H1 (cell line): ENCODE measurements around the gene ZBTB46. TPM values are rescaled to one million over a fixed set of nuclear protein-coding genes. Genes with fewer than 3 reads are reported as not detected.

Experiments used
- CTCF ChIA-PET: fragments of 300-600 bp; sonication (Branson Sonifier 250); formaldehyde crosslinking; loops from one replicate; lab custom pipeline; 2021; ENCODE audit not compliant: partially characterized antibody; lab: Charles Lee
- POLR2A ChIA-PET: fragments of 300-600 bp; sonication (Branson Sonifier 250); formaldehyde crosslinking; loops from one replicate; lab custom pipeline; 2021; ENCODE audit warnings: inconsistent platforms; ENCODE audit not compliant: partially characterized antibody; lab: Charles Lee
- DNase-seq, 2 experiments: peaks; one replicate each; pipeline versions ENCODE4 v3.0.0 to v3.0.0-alpha.2; 2010 to 2022; ENCODE audit warnings: low spot score in 2 of 2, low read depth in 1 of 2, mixed read lengths in 1 of 2
- FAIRE-seq: peaks from 2 replicates; lab custom pipeline; 2011; peaks lifted over from hg19 to GRCh38; lab: Jason Lieb, UNC
- H2AFZ ChIP-seq: 2 replicates; pipeline ENCODE4 v1.8.1; 2012; ENCODE audit warnings: low read length, inconsistent platforms
- H2AK5ac ChIP-seq: 2 replicates; pipeline ENCODE4 v1.6.1; 2013; ENCODE audit warnings: low read depth, low read length
- H2BK120ac ChIP-seq: replicated peaks from 2 replicates; pipeline ENCODE3; 2013; ENCODE audit warnings: low read depth, low read length, inconsistent platforms
- H2BK12ac ChIP-seq: 2 replicates; pipeline ENCODE4 v1.6.1; 2013; ENCODE audit warnings: low read depth, low read length
- H2BK15ac ChIP-seq: 2 replicates; pipeline ENCODE4 v1.6.1; 2013; ENCODE audit warnings: low read length
- H2BK20ac ChIP-seq: 2 replicates; pipeline ENCODE4 v1.6.1; 2013; ENCODE audit warnings: low read length
- H2BK5ac ChIP-seq: 2 replicates; pipeline ENCODE4 v1.6.1; 2013; ENCODE audit warnings: low read depth, low read length
- H3K14ac ChIP-seq: 2 replicates; pipeline ENCODE4 v1.6.1; 2013; ENCODE audit warnings: inconsistent platforms; ENCODE audit not compliant: insufficient read length
- H3K18ac ChIP-seq: 2 replicates; pipeline ENCODE4 v1.6.1; 2013; ENCODE audit warnings: low read length; ENCODE audit errors: extremely low read depth
- H3K23ac ChIP-seq: 2 replicates; pipeline ENCODE4 v1.6.1; 2013; ENCODE audit warnings: inconsistent platforms; ENCODE audit not compliant: insufficient read length
- H3K23me2 ChIP-seq: 2 replicates; pipeline ENCODE4 v1.6.1; 2013; ENCODE audit warnings: low read depth, low read length
- H3K27ac ChIP-seq: 2 replicates; pipeline ENCODE4 v1.6.1; 2011; ENCODE audit warnings: low read depth, low read length, inconsistent platforms
- H3K27me3 ChIP-seq, 4 experiments: replicated peaks in 1 of 4; 1 replicate in 1 of 4; 2 replicates in 3 of 4; pipeline versions ENCODE4 v1.6.1 to v1.8.1; 2011 to 2013; ENCODE audit warnings: low read length in 3 of 4, mild to moderate bottlenecking in 3 of 4, inconsistent platforms in 2 of 4, mixed read lengths in 2 of 4, moderate library complexity in 1 of 4; ENCODE audit not compliant: control insufficient read depth in 3 of 4, insufficient read depth in 3 of 4; ENCODE audit errors: extremely low read depth in 1 of 4
- H3K36me3 ChIP-seq, 4 experiments: 2 replicates each; pipeline versions ENCODE4 v1.6.1 to v1.8.1; 2011 to 2013; ENCODE audit warnings: mild to moderate bottlenecking in 4 of 4, low read length in 3 of 4, moderate library complexity in 2 of 4, control low read depth in 1 of 4, inconsistent platforms in 1 of 4; ENCODE audit not compliant: insufficient read depth in 4 of 4, control insufficient read depth in 2 of 4
- H3K4ac ChIP-seq: replicated peaks from 2 replicates; pipeline ENCODE3; 2013; ENCODE audit warnings: low read length, low read depth, mixed read lengths, inconsistent platforms; ENCODE audit not compliant: insufficient read length
- H3K4me1 ChIP-seq, 4 experiments: replicated peaks in 1 of 4; 1 replicate in 1 of 4; 2 replicates in 3 of 4; pipeline versions ENCODE4 v1.6.1 to v1.8.1; 2011 to 2013; ENCODE audit warnings: low read length in 3 of 4, inconsistent platforms in 2 of 4, mixed read lengths in 1 of 4; ENCODE audit not compliant: insufficient read depth in 4 of 4, control insufficient read depth in 3 of 4
- H3K4me2 ChIP-seq, 2 experiments: 2 replicates each; pipeline versions ENCODE4 v1.6.1 to v1.8.1; 2011 to 2013; ENCODE audit warnings: low read depth in 2 of 2, low read length in 2 of 2, control low read depth in 1 of 2, inconsistent platforms in 1 of 2, mild to moderate bottlenecking in 1 of 2; ENCODE audit not compliant: insufficient read depth in 1 of 2
- H3K4me3 ChIP-seq, 4 experiments: fragments of 200-600, 300-600 bp in 1 of 4; sonication (generic), shearing (Covaris generic), sonication (Bioruptor Twin) in 1 of 4; 2 replicates each; pipeline versions ENCODE4 v1.5.1 to v1.8.1; 2011 to 2016; ENCODE audit warnings: low read length in 4 of 4, low read depth in 3 of 4, control low read depth in 2 of 4, inconsistent platforms in 2 of 4, mild to moderate bottlenecking in 2 of 4, mixed read lengths in 1 of 4, moderate library complexity in 1 of 4; ENCODE audit not compliant: insufficient read depth in 2 of 4; ENCODE audit errors: extremely low read depth in 1 of 4
- H3K56ac ChIP-seq: replicated peaks from 2 replicates; pipeline ENCODE3; 2013; ENCODE audit warnings: low read depth, mild to moderate bottlenecking, mixed read lengths, low read length, inconsistent platforms; ENCODE audit not compliant: insufficient read length
- H3K79me1 ChIP-seq: 2 replicates; pipeline ENCODE4 v1.6.1; 2013; ENCODE audit warnings: low read depth, low read length, control low read depth
- H3K79me2 ChIP-seq, 2 experiments: 2 replicates each; pipeline versions ENCODE4 v1.6.1 to v1.8.1; 2012 to 2013; ENCODE audit warnings: low read length in 2 of 2, mild to moderate bottlenecking in 2 of 2, inconsistent platforms in 1 of 2; ENCODE audit not compliant: insufficient read depth in 2 of 2, control insufficient read depth in 1 of 2
- H3K9ac ChIP-seq, 4 experiments: replicated peaks in 1 of 4; 1 replicate in 1 of 4; 2 replicates in 3 of 4; pipeline versions ENCODE4 v1.6.1 to v1.8.1; 2011 to 2013; ENCODE audit warnings: low read depth in 3 of 4, low read length in 3 of 4, control low read depth in 2 of 4, mild to moderate bottlenecking in 2 of 4, moderate library complexity in 2 of 4, inconsistent platforms in 1 of 4; ENCODE audit errors: extremely low read depth in 1 of 4
- H3K9me3 ChIP-seq, 2 experiments: 2 replicates each; pipeline versions ENCODE4 v1.6.1 to v1.8.1; 2012 to 2013; ENCODE audit warnings: mild to moderate bottlenecking in 2 of 2, moderate library complexity in 2 of 2, control low read depth in 1 of 2, inconsistent platforms in 1 of 2, low read depth in 1 of 2, low read length in 1 of 2, mixed read lengths in 1 of 2; ENCODE audit not compliant: insufficient read depth in 2 of 2
- H4K20me1 ChIP-seq, 2 experiments: replicated peaks in 1 of 2; 2 replicates each; pipeline versions ENCODE3 to v1.8.1; 2011 to 2013; ENCODE audit warnings: inconsistent platforms in 2 of 2, low read length in 2 of 2, mild to moderate bottlenecking in 1 of 2; ENCODE audit not compliant: insufficient read depth in 2 of 2, control insufficient read depth in 1 of 2
- H4K5ac ChIP-seq: 2 replicates; pipeline ENCODE4 v1.6.1; 2013; ENCODE audit warnings: low read length, low read depth, mixed read lengths, inconsistent platforms; ENCODE audit not compliant: insufficient read length
- H4K8ac ChIP-seq: 2 replicates; pipeline ENCODE4 v1.8.0; 2013; ENCODE audit warnings: mild to moderate bottlenecking, moderate library complexity, low read length, inconsistent platforms; ENCODE audit not compliant: insufficient read depth; ENCODE audit errors: extremely low read depth
- H4K91ac ChIP-seq: replicated peaks from 2 replicates; pipeline ENCODE3; 2013; ENCODE audit warnings: low read length, mixed read lengths, inconsistent platforms; ENCODE audit not compliant: insufficient read length
- HDAC6 ChIP-seq: IDR thresholded peaks from one replicate; pipeline ENCODE4 v1.7.1; 2012; ENCODE audit warnings: low read depth, mild to moderate bottlenecking, inconsistent platforms, low read length, moderate library complexity
- WGBS, 2 experiments: shearing (Covaris generic) in 1 of 2; methylation state at CpG; one replicate each; pipeline versions ENCODE4 v1.1.6 to v1.1.7; 2013 to 2015; ENCODE audit warnings: low lambda C conversion rate in 2 of 2, mixed read lengths in 2 of 2, inconsistent platforms in 1 of 2, low coverage in 1 of 2, missing lambda C conversion rate in 1 of 2; ENCODE audit not compliant: insufficient replicate concordance in 2 of 2, insufficient coverage in 1 of 2, insufficient read length in 1 of 2; ENCODE audit errors: extremely low coverage in 1 of 2, missing lambda C conversion rate in 1 of 2; 5-methylcytosine and 5-hydroxymethylcytosine counted together
- polyA plus RNA-seq, 7 experiments: library from polyadenylated mRNA; depleted of rRNA in 3 of 7; stranded (reverse) in 5 of 7; unstranded in 2 of 7; fragments of >200 nt in 5 of 7; fragments of 200-250 nt in 2 of 7; gene quantifications; 1 replicate in 5 of 7; 2 replicates in 1 of 7; 4 replicates in 1 of 7; pipeline versions ENCODE4 v1.2.1 to v1.2.3, GENCODE V29; 2011 to 2013; ENCODE audit warnings: missing spikeins in 2 of 7, mixed read lengths in 2 of 7
- total RNA-seq: library from RNA; stranded (reverse); fragmentation: NEBNext Ultra II Directional; extraction: Animal tissue kit (Norgen Biotek cat#: 25700); gene quantifications from 2 replicates; pipeline ENCODE4 v1.2.1, GENCODE V29; 2021

The ZBTB46 gene
- total and polyA plus RNA-seq, 2 of the 8 experiments (the other 6 are each of a cell fraction or from before 2014, with no cell fraction given) = 6.4 to 22.4 TPM

GRCh38 chr20:63857764-63858392 is 26.8 kb upstream of the ZBTB46 start:
- H3K9me3 ChIP-seq = no peaks in the 10 kb centered on the region
- peaks cover 0 to 4% of the 10 kb centered on the region in 2 experiments for H4K20me1 ChIP-seq
- peaks cover 8% of the 10 kb centered on the region; the same call in 1 of the 2 replicates for H3K23me2 ChIP-seq
- POLR2A ChIA-PET = interaction anchor here (0.7 to 4.9 kb wide), 7 partner anchors 8 to 199 kb away, joined by 3 to 34 read pairs (median 3); partner anchors contain the start of genes RTEL1 and TPD52L2
- no peak overlapping the region for H2BK120ac ChIP-seq
- 0 out of 2 replicates have a peak, but pooled peaks cover 2% of the 10 kb centered on the region for H3K79me1 ChIP-seq
- H3K79me2 ChIP-seq = no peaks in the 10 kb centered on the region
- H3K4me2 ChIP-seq = peak overlapping the region in 1 of 2 experiments; percentile 31; a peak in 1 of 4 replicates
- DNase-seq (peak in 1 of 2 experiments; percentile 59), FAIRE-seq (no peak)
- peak overlapping the region; percentile 75 for H3K18ac ChIP-seq
- 69% methylated on average over 12 of the region's 14 CpGs; no CpG with 5 or more reads in 1 of the 2 experiments for WGBS, 2 experiments
- CTCF ChIA-PET = interaction anchor here (0.7 to 3.6 kb wide), 16 partner anchors 10 to 314 kb away, joined by 3 to 18 read pairs (median 5); no protein-coding TSS in a partner anchor
- no peak overlapping the region; the same call in 1 of the 2 replicates for H2AK5ac ChIP-seq
- peak overlapping the region; percentile 91; the same call in 1 of the 2 replicates for H2BK5ac ChIP-seq
- peak overlapping the region; percentile 4 for H4K5ac ChIP-seq
- no peak overlapping the region; the same call in 1 of the 2 replicates for H2BK20ac ChIP-seq
- peak overlapping the region; percentile 89 for H4K91ac ChIP-seq
- no peak overlapping the region for H2AFZ ChIP-seq
- peak overlapping the region; percentile 85; the same call in 1 of the 2 replicates for H2BK12ac ChIP-seq
- H3K36me3 ChIP-seq = peaks cover 0 to 17% (median 0%) of the 10 kb centered on the region in 4 experiments; a peak in 1 of 8 replicates
- H3K4ac ChIP-seq = no peak overlapping the region
- no peak overlapping the region; the same call in 1 of the 2 replicates for H4K8ac ChIP-seq
- H2BK15ac ChIP-seq = peak overlapping the region; percentile 98
- no peak overlapping the region; a peak in 2 of 8 replicates for H3K4me3 ChIP-seq
- peaks cover 7 to 49% (median 43%) of the 10 kb centered on the region in 4 experiments for H3K4me1 ChIP-seq
- H3K9ac ChIP-seq = no peak overlapping the region
- H3K56ac ChIP-seq = no peak overlapping the region
- H3K14ac ChIP-seq = no peak overlapping the region
- no peak overlapping the region for H3K23ac ChIP-seq
- H3K27ac ChIP-seq = no peak overlapping the region
- H3K27me3 ChIP-seq = no peaks in the 10 kb centered on the region
- no peak for TF ChIP-seq HDAC6
